ENCODE measurements around the gene DACT2.
"Not testable (repeated sequence)": the region's sequence is repeated elsewhere in the genome, so short reads cannot be mapped to it uniquely, and the experiment has no call there.

The DACT2 gene

DNA sequence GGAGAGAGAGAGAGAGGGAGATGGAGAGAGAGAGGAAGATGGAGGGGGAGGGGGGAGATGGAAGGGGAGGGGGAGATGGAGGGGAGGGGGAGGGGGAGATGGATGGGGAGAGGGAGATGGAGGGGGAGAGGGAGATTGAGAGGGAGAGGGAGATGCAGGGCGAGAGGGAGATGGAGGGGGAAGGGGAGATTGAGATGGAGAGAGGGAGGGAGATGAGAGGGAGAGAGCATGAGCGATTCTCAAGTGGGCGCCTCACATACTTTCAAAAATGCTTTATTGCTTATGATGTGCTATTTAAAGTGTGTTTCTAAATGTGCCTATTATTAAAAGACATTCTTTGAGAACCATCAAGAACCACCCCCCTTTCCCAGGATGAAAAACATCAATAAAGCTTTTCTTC, 43.7 kb upstream of the DACT2 start:
- DNase-seq (ENCODE audit: insufficient read length, low spot score) (no peak), FAIRE-seq (no peak)
- TF ChIP-seq POLR2AphosphoS5 (IDR thresholded peaks at IDR 0.05; ENCODE audit: low read depth, low read length) (no peak), PAX5 (IDR thresholded peaks at IDR 0.05; ENCODE audit: insufficient read depth, low read length, severe bottlenecking) (no peak), TAF1 (IDR thresholded peaks at IDR 0.05; ENCODE audit: low read depth, low read length) (no peak), POLR2A (IDR thresholded peaks at IDR 0.05; ENCODE audit: low read depth, low read length) (no peak), SPI1 (IDR thresholded peaks at IDR 0.05; ENCODE audit: low read depth, low read length) (no peak), POU2F2 (IDR thresholded peaks at IDR 0.05; ENCODE audit: low read depth, low read length) (no peak)

DNA sequence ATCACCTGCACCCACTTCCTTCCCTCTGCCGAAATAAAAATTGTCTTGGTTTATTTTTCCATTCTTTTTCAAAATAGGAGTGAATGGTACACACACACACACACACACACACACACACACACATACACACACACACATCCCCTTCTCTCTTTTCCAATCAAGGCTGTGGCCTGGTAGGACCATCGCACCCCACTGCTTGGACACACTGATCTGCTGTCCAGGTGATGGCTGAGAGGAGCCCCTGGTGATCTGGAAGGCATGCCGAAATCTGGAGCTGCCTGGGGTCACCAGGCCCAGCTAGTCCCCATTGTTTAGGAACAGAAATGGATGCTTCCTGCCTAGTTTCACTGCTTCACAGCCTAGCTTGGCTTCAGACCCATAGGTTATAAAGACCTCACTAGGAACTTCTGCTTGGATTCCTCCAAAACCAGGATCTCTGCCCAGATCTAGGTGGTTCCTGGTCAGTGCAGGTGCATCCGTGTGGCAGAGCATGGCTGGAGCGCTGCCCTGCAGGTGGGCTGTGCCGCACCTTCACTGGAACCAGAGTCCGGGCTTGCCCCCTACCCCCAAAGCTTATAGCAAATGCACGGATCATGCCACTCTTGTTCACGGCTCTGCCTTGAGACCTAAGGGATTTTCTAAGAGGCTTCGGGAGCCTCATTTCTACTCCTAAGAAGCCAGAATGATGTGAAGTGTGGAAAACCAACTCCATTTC, 42.9 kb upstream of the DACT2 start:
- DNase-seq (ENCODE audit: insufficient read length, low spot score) (no peak), FAIRE-seq (no peak)
- TF ChIP-seq PAX5 (IDR thresholded peaks at IDR 0.05; ENCODE audit: insufficient read depth, low read length, severe bottlenecking) (no peak), TAF1 (IDR thresholded peaks at IDR 0.05; ENCODE audit: low read depth, low read length) (no peak), POLR2A (IDR thresholded peaks at IDR 0.05; ENCODE audit: low read depth, low read length) (no peak), SPI1 (IDR thresholded peaks at IDR 0.05; ENCODE audit: low read depth, low read length) (no peak), POLR2AphosphoS5 (IDR thresholded peaks at IDR 0.05; ENCODE audit: low read depth, low read length) (no peak), POU2F2 (IDR thresholded peaks at IDR 0.05; ENCODE audit: low read depth, low read length) (no peak)

DNA sequence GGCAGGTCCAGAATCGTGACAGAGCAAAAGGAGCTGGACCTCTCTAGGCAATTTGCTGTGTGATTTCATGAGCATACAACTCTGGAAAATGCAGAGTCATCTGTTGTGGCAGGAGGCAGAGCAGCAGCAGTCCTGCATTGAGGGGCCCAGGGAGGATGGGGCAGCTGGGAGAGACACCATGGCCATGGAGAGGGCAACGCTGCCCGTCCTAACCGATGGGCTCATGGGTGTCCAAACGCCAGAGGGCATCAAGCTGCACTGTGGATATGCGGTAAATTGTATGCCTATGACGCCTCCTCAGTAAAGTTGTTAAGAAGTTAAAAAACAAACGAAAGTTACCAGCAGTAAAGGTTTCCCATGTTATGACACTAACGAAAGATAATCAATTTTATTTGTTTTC, 42.2 kb upstream of the DACT2 start:
- no peak for DNase-seq (ENCODE audit: insufficient read length, low spot score)
- FAIRE-seq = no peak
- TF ChIP-seq POLR2AphosphoS5 (IDR thresholded peaks at IDR 0.05; ENCODE audit: low read depth, low read length) (no peak), POLR2A (IDR thresholded peaks at IDR 0.05; ENCODE audit: low read depth, low read length) (no peak), POU2F2 (IDR thresholded peaks at IDR 0.05; ENCODE audit: low read depth, low read length) (no peak), TAF1 (IDR thresholded peaks at IDR 0.05; ENCODE audit: low read depth, low read length) (no peak), SPI1 (IDR thresholded peaks at IDR 0.05; ENCODE audit: low read depth, low read length) (no peak), PAX5 (IDR thresholded peaks at IDR 0.05; ENCODE audit: insufficient read depth, low read length, severe bottlenecking) (no peak)

DNA sequence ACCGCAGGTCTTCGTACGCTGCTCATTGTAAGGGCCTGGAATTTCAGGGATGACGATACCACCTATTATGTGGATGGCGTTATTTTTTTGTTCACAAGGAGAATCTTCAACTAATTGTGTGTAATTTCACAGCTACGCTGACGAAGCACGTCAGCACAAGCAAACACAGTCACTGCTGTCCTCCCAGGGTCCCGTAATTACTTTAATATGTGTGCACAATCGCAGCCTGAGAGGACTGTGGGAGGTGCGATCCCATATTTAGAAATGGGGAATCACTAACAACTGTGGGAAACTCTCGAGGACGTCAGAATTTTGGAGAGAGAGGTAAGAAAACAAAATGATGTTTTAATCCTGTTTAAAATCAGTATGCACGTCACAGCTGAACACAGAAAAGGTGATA, 40.2 kb upstream of the DACT2 start:
- DNase-seq (ENCODE audit: insufficient read length, low spot score) (no peak), FAIRE-seq (no peak)
- TF ChIP-seq POLR2AphosphoS5 (IDR thresholded peaks at IDR 0.05; ENCODE audit: low read depth, low read length) (no peak), PAX5 (IDR thresholded peaks at IDR 0.05; ENCODE audit: insufficient read depth, low read length, severe bottlenecking) (no peak), POU2F2 (IDR thresholded peaks at IDR 0.05; ENCODE audit: low read depth, low read length) (no peak), POLR2A (IDR thresholded peaks at IDR 0.05; ENCODE audit: low read depth, low read length) (no peak), SPI1 (IDR thresholded peaks at IDR 0.05; ENCODE audit: low read depth, low read length) (no peak), TAF1 (IDR thresholded peaks at IDR 0.05; ENCODE audit: low read depth, low read length) (no peak)

DNA sequence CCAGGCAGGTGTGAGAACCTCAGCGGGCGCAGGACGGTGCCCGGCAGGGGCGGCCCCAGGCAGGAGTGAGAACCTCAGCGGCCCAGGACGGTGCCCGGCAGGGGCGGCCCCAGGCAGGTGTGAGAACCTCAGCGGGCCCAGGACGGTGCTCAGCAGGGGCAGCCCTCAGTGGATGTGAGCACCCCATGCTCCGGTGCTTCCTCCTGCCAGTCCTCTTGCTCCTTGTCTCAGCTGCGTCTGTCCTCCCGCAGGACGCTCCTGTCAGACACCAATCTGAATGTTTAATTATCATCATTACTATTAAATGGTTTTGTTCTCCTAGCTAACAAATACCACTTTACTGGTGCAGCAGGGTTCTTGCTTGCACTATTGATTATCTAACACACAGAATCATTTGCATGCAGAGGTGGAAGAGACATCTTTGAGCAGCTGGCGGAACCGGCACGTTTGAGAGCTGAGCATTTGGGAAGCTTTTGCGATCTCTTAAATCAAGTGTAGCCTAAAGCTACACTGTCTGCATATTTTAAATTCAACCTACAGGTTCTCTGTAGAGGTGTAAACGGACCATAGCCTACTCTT, 39.4 kb upstream of the DACT2 start:
- TF ChIP-seq TAF1 (IDR thresholded peaks at IDR 0.05; ENCODE audit: low read depth, low read length) (no peak), POLR2AphosphoS5 (IDR thresholded peaks at IDR 0.05; ENCODE audit: low read depth, low read length) (no peak), POU2F2 (IDR thresholded peaks at IDR 0.05; ENCODE audit: low read depth, low read length) (no peak), POLR2A (IDR thresholded peaks at IDR 0.05; ENCODE audit: low read depth, low read length) (no peak), PAX5 (IDR thresholded peaks at IDR 0.05; ENCODE audit: insufficient read depth, low read length, severe bottlenecking) (no peak), SPI1 (IDR thresholded peaks at IDR 0.05; ENCODE audit: low read depth, low read length) (no peak)
- FAIRE-seq (no peak), DNase-seq (ENCODE audit: insufficient read length, low spot score) (no peak)

DNA sequence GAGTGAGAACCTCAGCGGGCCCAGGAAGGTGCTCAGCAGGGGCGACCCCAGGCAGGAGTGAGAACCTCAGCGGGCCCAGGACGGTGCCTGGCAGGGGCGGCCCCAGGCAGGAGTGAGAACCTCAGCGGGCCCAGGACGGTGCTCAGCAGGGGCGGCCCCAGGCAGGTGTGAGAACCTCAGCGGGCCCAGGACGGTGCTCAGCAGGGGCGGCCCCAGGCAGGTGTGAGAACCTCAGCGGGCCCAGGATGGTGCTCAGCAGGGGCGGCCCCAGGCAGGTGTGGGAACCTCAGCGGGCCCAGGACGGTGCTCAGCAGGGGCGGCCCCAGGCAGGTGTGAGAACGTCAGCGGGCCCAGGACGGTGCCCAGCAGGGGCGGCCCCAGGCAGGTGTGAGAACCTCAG, 37.3 kb upstream of the DACT2 start:
- not testable (repeated sequence) for FAIRE-seq; DNase-seq (ENCODE audit: insufficient read length, low spot score)

DNA sequence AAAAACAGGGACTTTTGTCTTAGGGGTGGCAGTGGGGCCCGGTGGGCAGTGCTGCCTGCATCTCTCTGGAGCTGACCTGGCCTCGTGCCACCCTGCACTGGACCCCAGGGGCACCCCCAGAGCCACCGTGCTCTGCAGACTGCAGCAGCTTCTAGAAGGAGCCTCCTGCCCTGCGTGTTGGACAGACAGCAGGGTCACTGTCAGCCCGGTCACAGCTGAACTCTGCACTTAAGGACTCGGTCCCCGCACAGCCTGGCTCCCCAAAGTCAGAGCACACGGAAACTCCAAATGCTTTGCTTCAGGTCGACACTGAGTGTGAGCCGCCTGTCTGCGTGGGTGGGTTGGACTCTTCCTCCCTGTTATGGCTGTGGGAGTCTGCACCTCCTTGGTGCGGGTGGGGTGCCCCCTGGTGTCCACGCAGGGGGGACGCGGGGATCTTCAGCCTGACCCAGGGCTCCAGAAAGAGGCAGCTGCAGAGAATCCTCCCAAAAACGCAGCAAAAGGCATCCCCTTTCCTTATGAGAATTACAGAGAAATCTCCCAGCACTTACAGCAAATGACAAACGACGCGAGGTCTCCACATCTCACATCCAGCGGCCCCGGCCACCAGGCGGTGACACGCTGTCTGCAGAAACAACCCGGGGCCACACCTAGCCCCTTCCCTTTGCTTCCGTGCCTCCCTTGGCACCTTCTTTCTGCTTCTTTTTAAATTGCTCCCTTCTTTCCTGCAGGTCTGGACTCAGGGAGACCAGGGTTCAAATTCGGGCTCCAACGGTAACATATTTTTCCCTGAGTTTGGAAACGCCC, 36.3 kb upstream of the DACT2 start:
- no peak for FAIRE-seq
- no peak for TF ChIP-seq POLR2AphosphoS5 (IDR thresholded peaks at IDR 0.05; ENCODE audit: low read depth, low read length)
- no peak for TF ChIP-seq TAF1 (IDR thresholded peaks at IDR 0.05; ENCODE audit: low read depth, low read length)
- TF ChIP-seq PAX5 (IDR thresholded peaks at IDR 0.05; ENCODE audit: insufficient read depth, low read length, severe bottlenecking) = no peak
- no peak for TF ChIP-seq POLR2A (IDR thresholded peaks at IDR 0.05; ENCODE audit: low read depth, low read length)
- TF ChIP-seq POU2F2 (IDR thresholded peaks at IDR 0.05; ENCODE audit: low read depth, low read length) = no peak
- TF ChIP-seq SPI1 (IDR thresholded peaks at IDR 0.05; ENCODE audit: low read depth, low read length) = no peak
- DNase-seq (ENCODE audit: insufficient read length, low spot score) = peak; percentile 39

DNA sequence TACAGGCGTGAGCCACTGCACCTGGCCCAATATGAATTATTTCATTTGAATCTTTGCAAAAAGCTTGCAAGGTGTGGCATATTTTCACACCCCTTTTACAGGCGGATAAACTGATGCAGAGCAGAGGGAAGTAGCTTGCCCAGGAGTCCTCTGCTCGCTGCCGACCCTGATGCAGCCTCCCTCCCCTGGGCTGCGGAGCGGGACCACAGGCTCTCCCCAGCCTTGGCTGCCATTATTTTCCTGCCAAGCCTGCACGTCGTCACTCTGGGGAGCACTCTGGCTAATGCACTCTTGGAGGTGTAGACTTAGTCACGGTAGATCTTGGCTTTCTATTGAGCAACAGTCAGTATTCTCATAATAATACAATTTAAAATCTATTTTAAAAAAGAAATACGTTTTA, 34.8 kb upstream of the DACT2 start:
- no peak for FAIRE-seq

DNA sequence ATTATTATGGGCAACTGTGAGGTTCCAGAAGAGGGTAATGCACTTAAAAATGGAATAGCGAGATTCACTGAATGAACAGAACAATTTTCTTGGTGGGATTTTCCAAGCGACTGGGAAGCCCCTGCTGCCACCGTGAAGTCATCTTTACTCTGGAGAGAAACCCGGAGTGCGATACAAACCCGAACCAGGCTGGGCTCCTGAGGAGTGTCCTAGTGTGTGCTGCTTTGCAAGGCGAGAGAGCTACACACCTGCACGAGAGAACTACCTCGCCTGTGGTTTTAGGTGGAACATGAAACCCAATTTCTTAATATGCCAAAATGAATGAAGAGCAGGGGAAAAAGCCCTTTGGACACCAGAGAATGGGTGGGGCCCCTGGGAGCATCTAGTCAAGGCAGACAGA, 33.5 kb upstream of the DACT2 start:
- no peak for DNase-seq (ENCODE audit: insufficient read length, low spot score)
- no peak for TF ChIP-seq SPI1 (IDR thresholded peaks at IDR 0.05; ENCODE audit: low read depth, low read length)
- no peak for TF ChIP-seq POLR2AphosphoS5 (IDR thresholded peaks at IDR 0.05; ENCODE audit: low read depth, low read length)
- no peak for TF ChIP-seq PAX5 (IDR thresholded peaks at IDR 0.05; ENCODE audit: insufficient read depth, low read length, severe bottlenecking)
- no peak for TF ChIP-seq POLR2A (IDR thresholded peaks at IDR 0.05; ENCODE audit: low read depth, low read length)
- TF ChIP-seq TAF1 (IDR thresholded peaks at IDR 0.05; ENCODE audit: low read depth, low read length) = no peak
- no peak for TF ChIP-seq POU2F2 (IDR thresholded peaks at IDR 0.05; ENCODE audit: low read depth, low read length)
- no peak for FAIRE-seq

More for the DNA sequence above, 34.8 kb upstream of the DACT2 start:
- no peak for DNase-seq (ENCODE audit: insufficient read length, low spot score)
- TF ChIP-seq POLR2AphosphoS5 (IDR thresholded peaks at IDR 0.05; ENCODE audit: low read depth, low read length) (no peak), POLR2A (IDR thresholded peaks at IDR 0.05; ENCODE audit: low read depth, low read length) (no peak), TAF1 (IDR thresholded peaks at IDR 0.05; ENCODE audit: low read depth, low read length) (no peak)

All from GM12891 (cell line).